Measurements from ENCODE around the gene CALML3. TPM values are rescaled to one million over a fixed set of nuclear protein-coding genes. Genes with fewer than 3 reads are reported as not detected.

CALML3 gene
- total RNA-seq, 1 experiment from 2014 or later, result not detected

DNA sequence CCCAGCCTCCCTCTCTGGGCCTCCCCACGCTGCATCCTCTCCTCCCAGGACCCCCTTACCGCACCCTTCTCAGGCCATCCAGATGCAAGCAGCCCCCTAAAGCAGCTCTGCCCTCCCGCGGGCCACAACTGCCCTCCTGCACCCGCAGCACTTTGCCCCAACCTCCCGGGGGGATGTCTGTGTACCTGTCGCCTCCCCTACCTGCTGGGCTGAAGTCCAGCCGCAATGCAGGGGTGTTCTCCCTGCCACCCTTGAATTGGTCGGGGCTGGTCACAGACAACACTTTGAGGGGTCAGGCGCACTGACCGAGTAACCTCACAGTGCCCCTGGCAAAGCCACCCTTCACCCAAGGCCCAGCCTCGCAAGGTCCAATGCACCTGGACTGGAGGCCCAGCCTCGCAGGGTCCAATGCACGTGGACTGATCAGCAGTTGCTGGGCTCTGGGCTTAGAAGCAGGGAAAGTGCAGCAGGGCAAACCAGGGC, 17.1 kb upstream of the CALML3 start:
- H3K27ac ChIP-seq, result no peak overlapping the region
- no peaks in the 10 kb centered on the region for H3K9me3 ChIP-seq (ENCODE audit: insufficient read depth, low read depth)
- ChIA-PET POLR2A (ENCODE audit: unreplicated experiment) (no interaction called here), CTCF (no interaction called here)
- H3K4me1 ChIP-seq (replicated peaks; ENCODE audit: insufficient read depth), result peaks cover 30% of the 10 kb centered on the region
- DNase-seq, result no peak
- H3K27me3 ChIP-seq (ENCODE audit: insufficient read depth, low read depth), result no peaks in the 10 kb centered on the region
- no peaks in the 10 kb centered on the region for H4K20me1 ChIP-seq (ENCODE audit: insufficient read depth)
- H3K9me2 ChIP-seq (ENCODE audit: insufficient read depth), result no peaks in the 10 kb centered on the region
- no peak overlapping the region for H3K4me3 ChIP-seq
- H3K36me3 ChIP-seq (ENCODE audit: low read depth), result no peaks in the 10 kb centered on the region
- TF ChIP-seq EZH2 (IDR thresholded peaks at IDR 0.05; ENCODE audit: low read depth), result no peak
- TF ChIP-seq, protein P1, sequence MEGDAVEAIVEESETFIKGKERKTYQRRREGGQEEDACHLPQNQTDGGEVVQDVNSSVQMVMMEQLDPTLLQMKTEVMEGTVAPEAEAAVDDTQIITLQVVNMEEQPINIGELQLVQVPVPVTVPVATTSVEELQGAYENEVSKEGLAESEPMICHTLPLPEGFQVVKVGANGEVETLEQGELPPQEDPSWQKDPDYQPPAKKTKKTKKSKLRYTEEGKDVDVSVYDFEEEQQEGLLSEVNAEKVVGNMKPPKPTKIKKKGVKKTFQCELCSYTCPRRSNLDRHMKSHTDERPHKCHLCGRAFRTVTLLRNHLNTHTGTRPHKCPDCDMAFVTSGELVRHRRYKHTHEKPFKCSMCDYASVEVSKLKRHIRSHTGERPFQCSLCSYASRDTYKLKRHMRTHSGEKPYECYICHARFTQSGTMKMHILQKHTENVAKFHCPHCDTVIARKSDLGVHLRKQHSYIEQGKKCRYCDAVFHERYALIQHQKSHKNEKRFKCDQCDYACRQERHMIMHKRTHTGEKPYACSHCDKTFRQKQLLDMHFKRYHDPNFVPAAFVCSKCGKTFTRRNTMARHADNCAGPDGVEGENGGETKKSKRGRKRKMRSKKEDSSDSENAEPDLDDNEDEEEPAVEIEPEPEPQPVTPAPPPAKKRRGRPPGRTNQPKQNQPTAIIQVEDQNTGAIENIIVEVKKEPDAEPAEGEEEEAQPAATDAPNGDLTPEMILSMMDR (conservative IDR thresholded peaks at IDR 0.05), result no peak
- no peak overlapping the region for H2AFZ ChIP-seq
- H3K4me2 ChIP-seq, result no peak overlapping the region
- H3K79me2 ChIP-seq (ENCODE audit: low read depth), result no peaks in the 10 kb centered on the region
- H3F3A ChIP-seq (ENCODE audit: insufficient read depth, low read depth), result no peaks in the 10 kb centered on the region
- intact Hi-C loops (cut with micrococcal nuclease; ENCODE audit: unreplicated experiment), result no loop called here
- no TSS peak for BruUV-seq (replicated peaks)

- no peaks in the 10 kb centered on the region for H3K9me2 ChIP-seq (ENCODE audit: insufficient read depth)
- no peaks in the 10 kb centered on the region for H3K27me3 ChIP-seq (ENCODE audit: insufficient read depth, low read depth)
- intact Hi-C loops (cut with micrococcal nuclease; ENCODE audit: unreplicated experiment), result no loop called here
- no peaks in the 10 kb centered on the region for H3K36me3 ChIP-seq (ENCODE audit: low read depth)
- no peaks in the 10 kb centered on the region for H3F3A ChIP-seq (ENCODE audit: insufficient read depth, low read depth)
- no peaks in the 10 kb centered on the region for H4K20me1 ChIP-seq (ENCODE audit: insufficient read depth)
- no TSS peak for BruUV-seq (replicated peaks)
- no peak overlapping the region for H3K4me3 ChIP-seq
- no peak overlapping the region for H3K27ac ChIP-seq
- ChIA-PET POLR2A (ENCODE audit: unreplicated experiment) (no interaction called here), CTCF (no interaction called here)
- H2AFZ ChIP-seq, result no peak overlapping the region
- peaks cover 25% of the 10 kb centered on the region for H3K4me1 ChIP-seq (replicated peaks; ENCODE audit: insufficient read depth)
- TF ChIP-seq, protein P1 (conservative IDR thresholded peaks at IDR 0.05), result no peak
- no peak for TF ChIP-seq EZH2 (IDR thresholded peaks at IDR 0.05; ENCODE audit: low read depth)
- H3K4me2 ChIP-seq, result no peak overlapping the region
- H3K79me2 ChIP-seq (ENCODE audit: low read depth), result no peaks in the 10 kb centered on the region
- no peak for DNase-seq
- no peaks in the 10 kb centered on the region for H3K9me3 ChIP-seq (ENCODE audit: insufficient read depth, low read depth)
Measured at GRCh38 chr10:5508161-5508604, 16.6 kb upstream of the CALML3 start.

DNA sequence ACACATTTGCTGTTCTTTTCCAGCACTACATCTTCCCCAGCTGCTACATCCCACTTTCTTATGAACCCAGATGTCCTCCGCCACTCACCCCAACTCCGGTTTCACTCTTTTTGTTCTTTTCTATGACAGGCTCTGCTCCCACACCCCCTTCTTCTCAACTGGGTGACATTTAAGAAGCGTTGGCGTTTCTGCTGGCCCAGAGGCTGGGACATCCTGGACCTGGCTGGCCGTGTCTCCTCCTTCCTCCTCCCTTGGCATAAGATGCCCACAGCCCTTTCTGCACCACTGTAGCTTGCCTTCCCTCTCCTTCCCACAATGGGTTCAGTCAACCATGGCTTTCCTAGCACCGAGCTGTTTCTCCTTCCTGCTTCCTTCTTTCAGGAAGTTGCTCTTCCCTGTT, 16.0 kb upstream of the CALML3 start:
- no peak overlapping the region for H2AFZ ChIP-seq
- H4K20me1 ChIP-seq (ENCODE audit: insufficient read depth), result no peaks in the 10 kb centered on the region
- peaks cover 19% of the 10 kb centered on the region for H3K4me1 ChIP-seq (replicated peaks; ENCODE audit: insufficient read depth)
- H3K36me3 ChIP-seq (ENCODE audit: low read depth), result no peaks in the 10 kb centered on the region
- no peaks in the 10 kb centered on the region for H3K9me2 ChIP-seq (ENCODE audit: insufficient read depth)
- H3K27me3 ChIP-seq (ENCODE audit: insufficient read depth, low read depth), result no peaks in the 10 kb centered on the region
- no peak for DNase-seq
- BruUV-seq (replicated peaks), result no TSS peak
- H3K27ac ChIP-seq, result no peak overlapping the region
- H3K4me3 ChIP-seq, result no peak overlapping the region
- H3K4me2 ChIP-seq, result no peak overlapping the region
- H3K9me3 ChIP-seq (ENCODE audit: insufficient read depth, low read depth), result no peaks in the 10 kb centered on the region
- TF ChIP-seq, protein P1 (conservative IDR thresholded peaks at IDR 0.05), result no peak
- TF ChIP-seq EZH2 (IDR thresholded peaks at IDR 0.05; ENCODE audit: low read depth), result no peak
- CTCF ChIA-PET, result no interaction called here
- H3K79me2 ChIP-seq (ENCODE audit: low read depth), result no peaks in the 10 kb centered on the region
- intact Hi-C loops (cut with micrococcal nuclease; ENCODE audit: unreplicated experiment), result no loop called here
- H3F3A ChIP-seq (ENCODE audit: insufficient read depth, low read depth), result no peaks in the 10 kb centered on the region
- POLR2A ChIA-PET (ENCODE audit: unreplicated experiment), result interaction anchor here (0.6 kb wide), 2 partner anchors 39 to 43 kb away, joined by 3 to 5 read pairs; no protein-coding TSS in a partner anchor
